ENCODE measurements around the gene NMBR. TPM values are rescaled to one million over a fixed set of nuclear protein-coding genes. Genes with fewer than 3 reads are reported as not detected.
A peak's percentile ranks its signal among the peaks of the same experiment; 100 is the strongest.
"Not testable (repeated sequence)": the region's sequence is repeated elsewhere in the genome, so short reads cannot be mapped to it uniquely, and the experiment has no call there.

Gene NMBR
- total RNA-seq, 1 donor from 2014 or later, result not detected

DNA sequence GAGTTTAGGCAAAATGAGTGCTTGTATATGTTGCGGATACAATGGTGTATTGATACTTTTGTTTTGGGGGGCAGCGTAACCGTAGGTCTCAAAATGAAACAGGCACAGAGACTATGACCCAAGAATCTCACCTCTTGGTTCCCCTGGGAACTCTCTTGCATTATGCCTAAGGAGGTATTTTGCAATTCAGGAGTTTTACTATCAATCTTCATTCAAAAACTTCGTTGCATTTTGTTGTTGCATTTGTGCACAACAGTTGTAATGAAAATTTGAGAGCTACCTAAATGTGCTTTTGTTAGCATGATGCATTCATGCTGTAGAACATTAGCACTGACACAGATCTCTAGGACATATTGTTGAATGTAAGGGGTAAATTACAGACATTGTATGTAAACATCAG lies 18.3 kb upstream of the NMBR start:
- Histone ChIP-seq H3K36me3 (peaks cover 40% of the 10 kb centered on the region), H3K27ac (no peak overlapping the region), H3K4me1 (no peaks in the 10 kb centered on the region), H3K27me3 (no peaks in the 10 kb centered on the region), H3K9me3 (no peaks in the 10 kb centered on the region), H3K4me3 (no peak overlapping the region)
- no peak for ATAC-seq
- TF ChIP-seq, protein P1, sequence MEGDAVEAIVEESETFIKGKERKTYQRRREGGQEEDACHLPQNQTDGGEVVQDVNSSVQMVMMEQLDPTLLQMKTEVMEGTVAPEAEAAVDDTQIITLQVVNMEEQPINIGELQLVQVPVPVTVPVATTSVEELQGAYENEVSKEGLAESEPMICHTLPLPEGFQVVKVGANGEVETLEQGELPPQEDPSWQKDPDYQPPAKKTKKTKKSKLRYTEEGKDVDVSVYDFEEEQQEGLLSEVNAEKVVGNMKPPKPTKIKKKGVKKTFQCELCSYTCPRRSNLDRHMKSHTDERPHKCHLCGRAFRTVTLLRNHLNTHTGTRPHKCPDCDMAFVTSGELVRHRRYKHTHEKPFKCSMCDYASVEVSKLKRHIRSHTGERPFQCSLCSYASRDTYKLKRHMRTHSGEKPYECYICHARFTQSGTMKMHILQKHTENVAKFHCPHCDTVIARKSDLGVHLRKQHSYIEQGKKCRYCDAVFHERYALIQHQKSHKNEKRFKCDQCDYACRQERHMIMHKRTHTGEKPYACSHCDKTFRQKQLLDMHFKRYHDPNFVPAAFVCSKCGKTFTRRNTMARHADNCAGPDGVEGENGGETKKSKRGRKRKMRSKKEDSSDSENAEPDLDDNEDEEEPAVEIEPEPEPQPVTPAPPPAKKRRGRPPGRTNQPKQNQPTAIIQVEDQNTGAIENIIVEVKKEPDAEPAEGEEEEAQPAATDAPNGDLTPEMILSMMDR (IDR thresholded peaks at IDR 0.05), result no peak
- intact Hi-C loops (cut with DNase I), result no loop called here
- no peak for DNase-seq

DNA sequence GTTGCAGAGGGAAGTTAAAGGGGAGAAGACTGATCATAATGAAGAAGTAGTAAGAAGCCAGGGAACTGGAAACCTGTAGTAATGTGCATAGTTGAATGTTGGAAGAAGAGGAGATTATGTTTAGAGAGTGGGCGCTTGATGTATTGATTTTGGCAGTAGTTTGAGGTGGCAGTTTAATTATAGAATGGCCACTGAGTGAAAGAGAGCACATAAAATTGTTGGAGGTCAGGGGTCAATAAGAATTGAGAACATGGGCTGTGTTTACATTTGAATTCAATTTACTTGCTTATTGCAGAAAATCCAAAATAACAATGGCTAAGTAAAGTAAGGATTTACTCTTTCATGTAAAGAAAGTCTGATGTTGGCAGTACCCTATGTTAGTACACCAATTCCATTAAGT lies 15.9 kb upstream of the NMBR start:
- TF ChIP-seq, protein P1 (IDR thresholded peaks at IDR 0.05), result no peak
- no peak for DNase-seq
- no peak for ATAC-seq
- no peak overlapping the region for H3K4me3 ChIP-seq
- H3K36me3 ChIP-seq, result peaks cover 18% of the 10 kb centered on the region
- no peak overlapping the region for H3K27ac ChIP-seq
- intact Hi-C loops (cut with DNase I), result no loop called here
- H3K9me3 ChIP-seq, result no peaks in the 10 kb centered on the region
- no peaks in the 10 kb centered on the region for H3K4me1 ChIP-seq
- H3K27me3 ChIP-seq, result no peaks in the 10 kb centered on the region

DNA sequence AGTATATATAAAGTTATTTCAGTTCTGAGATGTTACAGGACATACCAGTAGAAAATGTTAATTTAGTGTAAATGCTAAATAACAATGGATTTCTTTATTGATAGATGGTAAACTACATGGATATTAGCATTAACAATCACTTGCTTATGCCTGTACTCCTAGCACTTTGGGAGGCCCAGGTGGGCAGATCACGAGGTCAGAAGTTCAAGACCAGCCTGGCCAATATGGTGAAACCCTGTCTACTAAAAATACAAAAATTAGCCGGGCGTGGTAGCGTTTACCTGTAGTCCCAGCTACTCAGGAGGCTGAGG lies 9.8 kb upstream of the NMBR start:
- H3K27ac ChIP-seq; H3K9me3 ChIP-seq; DNase-seq; H3K36me3 ChIP-seq; H3K4me1 ChIP-seq; ATAC-seq; H3K27me3 ChIP-seq; H3K4me3 ChIP-seq; intact Hi-C loops (cut with DNase I): not testable (repeated sequence)

DNA sequence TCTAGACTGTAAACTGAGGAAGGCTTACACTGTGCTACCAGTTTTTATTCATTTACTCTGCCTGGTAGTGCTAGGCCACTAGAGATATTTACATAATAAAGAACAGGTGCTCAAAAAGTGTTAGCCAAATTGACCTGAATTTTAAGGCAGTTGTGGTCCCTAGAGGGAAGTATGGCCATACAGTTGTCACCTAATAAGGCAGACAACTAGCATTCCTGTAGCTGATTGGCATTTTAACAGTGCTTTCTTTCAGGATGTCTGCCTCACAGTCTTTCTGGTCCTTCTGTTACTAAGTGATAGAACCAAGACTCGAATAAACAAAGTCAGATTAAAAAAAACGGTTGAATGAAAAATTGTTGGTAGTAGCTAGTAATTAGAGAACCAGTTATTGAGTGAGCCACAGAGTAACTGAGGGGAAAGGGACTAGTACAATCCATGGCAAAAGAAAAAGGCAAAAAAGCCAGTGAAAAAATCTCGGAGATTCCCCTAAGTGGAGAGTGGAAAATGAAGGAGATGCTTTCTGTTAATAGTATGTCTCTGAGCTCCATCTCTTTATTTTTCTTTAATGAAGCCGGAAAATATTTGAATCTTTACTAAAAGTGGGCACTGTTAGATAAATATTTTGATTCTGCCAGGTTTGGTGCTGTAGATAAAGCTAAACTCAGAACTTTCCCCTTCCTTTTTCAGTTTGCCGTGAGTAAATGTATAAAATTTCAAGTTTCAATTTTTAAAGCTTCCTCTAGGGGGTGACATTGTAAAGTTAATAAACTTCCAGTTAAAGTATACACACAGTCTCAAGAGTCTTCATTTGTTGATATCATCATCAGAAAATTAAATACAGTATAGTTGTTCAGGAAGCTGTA lies 9.2 kb upstream of the NMBR start:
- TF ChIP-seq, protein P1 (IDR thresholded peaks at IDR 0.05), result peak; percentile 50
- H3K4me3 ChIP-seq, result no peak overlapping the region
- peaks cover 6% of the 10 kb centered on the region for H3K4me1 ChIP-seq
- H3K36me3 ChIP-seq, result no peaks in the 10 kb centered on the region
- no peak overlapping the region for H3K27ac ChIP-seq
- no peak for DNase-seq
- no peaks in the 10 kb centered on the region for H3K27me3 ChIP-seq
- peak; percentile 45 for ATAC-seq
- H3K9me3 ChIP-seq, result no peaks in the 10 kb centered on the region
- intact Hi-C loops (cut with DNase I), result no loop called here

DNA sequence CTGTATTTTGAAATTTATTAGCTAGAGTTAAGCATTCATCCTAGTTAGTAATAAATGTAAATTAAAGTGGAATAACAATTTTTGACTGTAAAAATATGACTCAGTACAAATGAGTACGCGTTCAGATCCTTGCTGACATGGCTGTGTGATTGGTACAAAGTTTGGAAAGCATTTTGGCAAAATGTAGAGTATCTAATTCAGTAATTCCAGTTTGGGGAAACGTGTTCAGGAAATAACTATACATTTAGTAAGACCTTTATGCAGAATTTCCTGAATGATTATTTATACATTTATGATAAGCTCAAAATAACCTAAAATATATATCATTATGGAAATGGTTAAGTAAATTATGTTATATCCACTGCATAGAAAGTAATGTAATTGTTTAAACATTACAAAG lies 8.2 kb upstream of the NMBR start:
- no peak overlapping the region for H3K4me3 ChIP-seq
- no peaks in the 10 kb centered on the region for H3K9me3 ChIP-seq
- TF ChIP-seq, protein P1 (IDR thresholded peaks at IDR 0.05), result no peak
- no peak overlapping the region for H3K27ac ChIP-seq
- ATAC-seq, result no peak
- no peaks in the 10 kb centered on the region for H3K36me3 ChIP-seq
- H3K27me3 ChIP-seq, result no peaks in the 10 kb centered on the region
- H3K4me1 ChIP-seq, result peaks cover 6% of the 10 kb centered on the region
- no peak for DNase-seq
- intact Hi-C loops (cut with DNase I), result no loop called here

DNA sequence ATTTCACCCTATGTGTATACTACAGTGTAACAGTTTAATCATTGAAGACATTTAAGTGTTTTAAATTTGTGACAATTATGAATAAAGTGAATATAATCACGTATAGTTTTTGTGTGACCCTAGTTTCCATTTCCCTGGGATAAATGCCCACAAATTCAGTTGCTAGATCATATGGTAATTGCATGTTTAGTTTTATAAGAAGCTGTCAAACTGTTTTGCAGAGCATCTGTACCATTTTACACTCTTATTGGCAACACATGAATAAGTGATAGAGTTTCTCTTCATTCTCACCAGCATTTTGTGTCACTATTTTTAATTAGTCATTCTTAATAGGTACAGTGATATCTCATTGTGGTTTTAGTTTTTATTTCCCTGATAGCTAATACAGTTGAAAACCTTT lies 7.4 kb upstream of the NMBR start:
- Histone ChIP-seq H3K27ac (no peak overlapping the region), H3K4me3 (no peak overlapping the region), H3K4me1 (peaks cover 6% of the 10 kb centered on the region), H3K9me3 (no peaks in the 10 kb centered on the region), H3K27me3 (no peaks in the 10 kb centered on the region), H3K36me3 (no peaks in the 10 kb centered on the region)
- TF ChIP-seq, protein P1 (IDR thresholded peaks at IDR 0.05), result no peak
- intact Hi-C loops (cut with DNase I), result no loop called here
- DNase-seq, result no peak
- ATAC-seq, result no peak
